ENCODE data around the gene RDH13.

Gene RDH13

GRCh38 chr19:55046975-55047622 is 15.8 kb downstream of the RDH13 start:
- no peak for TF ChIP-seq TEAD4 (IDR thresholded peaks at IDR 0.05)
- no peak for TF ChIP-seq USF1 (IDR thresholded peaks at IDR 0.05)
- TF ChIP-seq MAX (IDR thresholded peaks at IDR 0.05), result no peak
- no peak for TF ChIP-seq TAF1 (IDR thresholded peaks at IDR 0.05; ENCODE audit: low read depth)
- TF ChIP-seq EP300 (IDR thresholded peaks at IDR 0.05; ENCODE audit: borderline replicate concordance), result no peak
- TF ChIP-seq ZBTB7A (IDR thresholded peaks at IDR 0.05; ENCODE audit: low read depth), result no peak
- TF ChIP-seq CEBPB (IDR thresholded peaks at IDR 0.05), result no peak
- no peak for TF ChIP-seq NFIC (IDR thresholded peaks at IDR 0.05)
- TF ChIP-seq YY1 (IDR thresholded peaks at IDR 0.05; ENCODE audit: low read depth), result no peak
- TF ChIP-seq RAD21 (IDR thresholded peaks at IDR 0.05; ENCODE audit: low read depth), result no peak

GRCh38 chr19:55044771-55045716 is 17.9 kb downstream of the RDH13 start:
- TF ChIP-seq EGR1 (IDR thresholded peaks at IDR 0.05) (no peak), TCF12 (IDR thresholded peaks at IDR 0.05; ENCODE audit: low read depth) (no peak), CEBPB (IDR thresholded peaks at IDR 0.05) (no peak), USF1 (IDR thresholded peaks at IDR 0.05) (no peak), RAD21 (IDR thresholded peaks at IDR 0.05; ENCODE audit: low read depth) (no peak), TEAD4 (IDR thresholded peaks at IDR 0.05) (no peak)

GRCh38 chr19:55044286-55044685 is 18.7 kb downstream of the RDH13 start:
- TF ChIP-seq EGR1 (IDR thresholded peaks at IDR 0.05) (no peak), EP300 (IDR thresholded peaks at IDR 0.05; ENCODE audit: borderline replicate concordance) (no peak), RAD21 (IDR thresholded peaks at IDR 0.05; ENCODE audit: low read depth) (no peak), NFIC (IDR thresholded peaks at IDR 0.05) (no peak), MAX (IDR thresholded peaks at IDR 0.05) (no peak), YY1 (IDR thresholded peaks at IDR 0.05; ENCODE audit: low read depth) (no peak), ZBTB7A (IDR thresholded peaks at IDR 0.05; ENCODE audit: low read depth) (no peak), FOXM1 (IDR thresholded peaks at IDR 0.05; ENCODE audit: borderline replicate concordance, low read depth) (no peak), REST (IDR thresholded peaks at IDR 0.05; ENCODE audit: low read depth) (no peak), TCF12 (IDR thresholded peaks at IDR 0.05; ENCODE audit: low read depth) (no peak), CEBPB (IDR thresholded peaks at IDR 0.05) (no peak), TEAD4 (IDR thresholded peaks at IDR 0.05) (no peak), CREB1 (IDR thresholded peaks at IDR 0.05; ENCODE audit: low read depth) (no peak)

- no peak for TF ChIP-seq USF1 (IDR thresholded peaks at IDR 0.05)
- no peak for TF ChIP-seq YY1 (IDR thresholded peaks at IDR 0.05; ENCODE audit: low read depth)
- TF ChIP-seq TAF1 (IDR thresholded peaks at IDR 0.05; ENCODE audit: low read depth), result no peak
- no peak for TF ChIP-seq RAD21 (IDR thresholded peaks at IDR 0.05; ENCODE audit: low read depth)
- TF ChIP-seq NFIC (IDR thresholded peaks at IDR 0.05), result no peak
- TF ChIP-seq CREB1 (IDR thresholded peaks at IDR 0.05; ENCODE audit: low read depth), result no peak
- no peak for TF ChIP-seq EGR1 (IDR thresholded peaks at IDR 0.05)
- no peak for TF ChIP-seq ZBTB7A (IDR thresholded peaks at IDR 0.05; ENCODE audit: low read depth)
- no peak for TF ChIP-seq MAX (IDR thresholded peaks at IDR 0.05)
- TF ChIP-seq TEAD4 (IDR thresholded peaks at IDR 0.05), result no peak
- TF ChIP-seq EP300 (IDR thresholded peaks at IDR 0.05; ENCODE audit: borderline replicate concordance), result no peak
Observed at GRCh38 chr19:55042688-55043087, 20.3 kb downstream of the RDH13 start.

GRCh38 chr19:55042344-55042678 is 20.6 kb downstream of the RDH13 start:
- TF ChIP-seq NFIC (IDR thresholded peaks at IDR 0.05) (no peak), REST (IDR thresholded peaks at IDR 0.05; ENCODE audit: low read depth) (no peak), MAX (IDR thresholded peaks at IDR 0.05) (no peak), TCF12 (IDR thresholded peaks at IDR 0.05; ENCODE audit: low read depth) (no peak), EGR1 (IDR thresholded peaks at IDR 0.05) (no peak), ZBTB7A (IDR thresholded peaks at IDR 0.05; ENCODE audit: low read depth) (no peak), CREB1 (IDR thresholded peaks at IDR 0.05; ENCODE audit: low read depth) (no peak), CEBPB (IDR thresholded peaks at IDR 0.05) (no peak), EP300 (IDR thresholded peaks at IDR 0.05; ENCODE audit: borderline replicate concordance) (no peak), RAD21 (IDR thresholded peaks at IDR 0.05; ENCODE audit: low read depth) (no peak), FOXM1 (IDR thresholded peaks at IDR 0.05; ENCODE audit: borderline replicate concordance, low read depth) (no peak), TAF1 (IDR thresholded peaks at IDR 0.05; ENCODE audit: low read depth) (no peak), YY1 (IDR thresholded peaks at IDR 0.05; ENCODE audit: low read depth) (no peak), USF1 (IDR thresholded peaks at IDR 0.05) (no peak), TEAD4 (IDR thresholded peaks at IDR 0.05) (no peak)
